A549 (cell line): ENCODE results near the gene OTUB2. TPM values are rescaled to one million over a fixed set of nuclear protein-coding genes. Genes with fewer than 3 reads are reported as not detected.

Source experiments
- ATAC-seq, 2 experiments: fragments of 200-7000 bp in 1 of 2; fragments of >200 bp in 1 of 2; cut with Nextera tagmentation in 1 of 2; cut with Tn5 transposase in 1 of 2; 3 replicates each; pipeline versions ENCODE4 v1.8.0 to v1.9.1; 2018 to 2020; ENCODE audit warnings: mild to moderate bottlenecking in 1 of 2, moderate library complexity in 1 of 2
- CTCF ChIA-PET: fragments of 300-600 bp; sonication (Branson Sonifier 250); formaldehyde crosslinking; extraction: SDS; loops from one replicate; lab custom pipeline; 2021; ENCODE audit warnings: antibody characterized with exemption, inconsistent platforms; lab: Yijun Ruan, JAX
- POLR2A ChIA-PET: fragments of 350-600 bp; formaldehyde crosslinking; extraction: SDS; loops from one replicate; lab custom pipeline; 2021; ENCODE audit warnings: antibody characterized with exemption, inconsistent platforms; lab: Yijun Ruan, JAX
- DNase-seq, 2 experiments: peaks; one replicate each; pipeline versions ENCODE4 v3.0.0 to v3.0.0-alpha.2; 2011 to 2016; ENCODE audit warnings: low read depth in 1 of 2, low spot score in 1 of 2
- FAIRE-seq: peaks from 2 replicates; lab custom pipeline; 2011; peaks lifted over from hg19 to GRCh38; lab: Jason Lieb, UNC
- H3K27ac ChIP-seq, 2 experiments: fragments of >200 bp; sonication (Bioruptor Twin); formaldehyde crosslinking; 3 replicates each; pipeline ENCODE4 v1.5.1; 2016 to 2017
- H3K4me1 ChIP-seq: fragments of >200 bp; sonication (Bioruptor Twin); formaldehyde crosslinking; 3 replicates; pipeline ENCODE4 v1.6.1; 2016
- H3K4me2 ChIP-seq: fragments of >200 bp; sonication (Bioruptor Twin); formaldehyde crosslinking; 3 replicates; pipeline ENCODE4 v1.6.1; 2016
- H3K4me3 ChIP-seq: fragments of >200 bp; sonication (Bioruptor Twin); formaldehyde crosslinking; 3 replicates; pipeline ENCODE4 v1.5.1; 2016
- H3K9me3 ChIP-seq: fragments of >200 bp; sonication (Bioruptor Twin); formaldehyde crosslinking; 3 replicates; pipeline ENCODE4 v1.6.1; 2016
- CHD2 ChIP-seq: fragments of 150-350 bp; IDR thresholded peaks from 2 replicates; pipeline ENCODE4 v1.6.1; 2014; ENCODE audit warnings: low read length; ENCODE audit not compliant: partially characterized antibody
- CHD4 ChIP-seq: fragments of 200-600 bp; sonication (generic); IDR thresholded peaks from 2 replicates; pipeline ENCODE4 v1.6.1; 2016; ENCODE audit warnings: antibody characterized with exemption, mild to moderate bottlenecking, borderline replicate concordance
- CTCF ChIP-seq: fragments of >200 bp; sonication (Bioruptor Twin); formaldehyde crosslinking; IDR thresholded peaks from 3 replicates; pipeline ENCODE4 v1.5.1; 2016
- EHF ChIP-seq: fragments of 250-450 bp; sonication (Bioruptor Pico); IDR thresholded peaks from 2 replicates; pipeline ENCODE4 v1.5.0; 2020; ENCODE audit warnings: mild to moderate bottlenecking
- ELK1 ChIP-seq: fragments of 150-350 bp; IDR thresholded peaks from 2 replicates; pipeline ENCODE4 v1.6.1; 2014; ENCODE audit warnings: low read depth, mild to moderate bottlenecking, low read length
- GATA3 ChIP-seq: IDR thresholded peaks from 2 replicates; pipeline ENCODE4 v1.6.1; 2012; ENCODE audit warnings: borderline replicate concordance
- HES2 ChIP-seq: fragments of >200 bp; sonication (Bioruptor Twin); formaldehyde crosslinking; IDR thresholded peaks from 2 replicates; pipeline ENCODE4 v1.6.1; 2016
- HEYL ChIP-seq: fragments of 250-450 bp; sonication (Bioruptor Pico); IDR thresholded peaks from 2 replicates; pipeline ENCODE4 v1.8.0; 2021; ENCODE audit warnings: mild to moderate bottlenecking, moderate library complexity
- HMGXB4 ChIP-seq: fragments of 250-450 bp; sonication (Bioruptor Pico); IDR thresholded peaks from 2 replicates; pipeline ENCODE4 v1.5.0; 2021; ENCODE audit warnings: mild to moderate bottlenecking, moderate library complexity, borderline replicate concordance
- HOXA7 ChIP-seq: fragments of 250-450 bp; sonication (Bioruptor Pico); IDR thresholded peaks from 2 replicates; pipeline ENCODE4 v1.5.0; 2020; ENCODE audit warnings: mild to moderate bottlenecking, moderate library complexity
- JUN ChIP-seq, 2 experiments: fragments of >200 bp; sonication (Bioruptor Twin); formaldehyde crosslinking; IDR thresholded peaks; 2 replicates in 1 of 2; 3 replicates in 1 of 2; pipeline ENCODE4 v1.6.1; 2016 to 2017
- KDM1A ChIP-seq: fragments of 200-600 bp; sonication (generic); IDR thresholded peaks from 2 replicates; pipeline ENCODE4 v1.6.1; 2016; ENCODE audit warnings: low read depth, mild to moderate bottlenecking
- MAFK ChIP-seq: fragments of 450-650 bp; IDR thresholded peaks from 2 replicates; pipeline ENCODE4 v1.6.1; 2014; ENCODE audit not compliant: partially characterized antibody
- MYC ChIP-seq: IDR thresholded peaks from 2 replicates; pipeline ENCODE4 v1.6.1; 2012; ENCODE audit warnings: mild to moderate bottlenecking, inconsistent platforms, low read length, improper control_type of control experiment, borderline replicate concordance
- NPAS2 ChIP-seq: fragments of 250-450 bp; sonication (Bioruptor Pico); IDR thresholded peaks from 2 replicates; pipeline ENCODE4 v1.8.0; 2022; ENCODE audit warnings: mild to moderate bottlenecking, moderate library complexity, borderline replicate concordance
- PBX3 ChIP-seq: IDR thresholded peaks from 2 replicates; pipeline ENCODE4 v1.6.1; 2012
- POLR2AphosphoS2 ChIP-seq: conservative IDR thresholded peaks from 2 replicates; pipeline ENCODE4 v1.6.1; 2012; ENCODE audit warnings: low read length, improper control_type of control experiment, inconsistent platforms
- RAD21 ChIP-seq, 2 experiments: fragments of >200 bp in 1 of 2; sonication (Bioruptor Twin) in 1 of 2; formaldehyde crosslinking in 1 of 2; IDR thresholded peaks in 1 of 2; conservative IDR thresholded peaks in 1 of 2; 2 replicates in 1 of 2; 3 replicates in 1 of 2; pipeline ENCODE4 v1.6.1; 2012 to 2018; ENCODE audit warnings: inconsistent platforms in 1 of 2
- RARB ChIP-seq: fragments of 250-450 bp; sonication (Bioruptor Pico); IDR thresholded peaks from 2 replicates; pipeline ENCODE4 v1.8.0; 2021; ENCODE audit warnings: mild to moderate bottlenecking, moderate library complexity
- SMC3 ChIP-seq: fragments of >200 bp; sonication (Bioruptor Twin); formaldehyde crosslinking; IDR thresholded peaks from 3 replicates; pipeline ENCODE4 v1.6.1; 2018; ENCODE audit warnings: inconsistent platforms
- TP53 ChIP-seq: fragments of 250-450 bp; sonication (Bioruptor Pico); IDR thresholded peaks from 2 replicates; pipeline ENCODE4 v1.5.0; 2021; ENCODE audit warnings: mild to moderate bottlenecking, moderate library complexity
- ZNF302 ChIP-seq: fragments of 250-450 bp; sonication (Bioruptor Pico); IDR thresholded peaks from 2 replicates; pipeline ENCODE4 v1.9.0; 2021; ENCODE audit warnings: inconsistent platforms, mild to moderate bottlenecking, moderate library complexity
- WGBS: methylation state at CpG from one replicate; pipeline ENCODE4 v1.1.6; 2017; ENCODE audit errors: missing lambda C conversion rate; 5-methylcytosine and 5-hydroxymethylcytosine counted together
- polyA plus RNA-seq, 4 experiments: library from polyadenylated mRNA; depleted of rRNA in 3 of 4; stranded (reverse); fragments of >200 nt; fragmentation: RNase III in 1 of 4; extraction: RNeasy Plus Mini Kit Qiagen cat#74134 plus additional on column Dnase treatment in 1 of 4; gene quantifications; 2 replicates in 3 of 4; 3 replicates in 1 of 4; pipeline ENCODE4 v1.2.3, GENCODE V29; 2011 to 2017

The OTUB2 gene
- polyA plus RNA-seq, 2 of the 4 experiments (the other 2 are of a cell fraction) = 1.2 to 2.5 TPM

- no peak for TF ChIP-seq KDM1A
- no peak for TF ChIP-seq CHD4
- no peak for TF ChIP-seq MAFK
Observed at GRCh38 chr14:94045563-94046345, 19.6 kb downstream of the OTUB2 start (continued).

GRCh38 chr14:94046696-94047250, 20.6 kb downstream of the OTUB2 start:
- no peak for ATAC-seq
- FAIRE-seq = no peak

GRCh38 chr14:94047581-94047980, 21.4 kb downstream of the OTUB2 start:
- H3K4me3 ChIP-seq = no peak overlapping the region
- H3K9me3 ChIP-seq = no peaks in the 10 kb centered on the region
- no peak overlapping the region for H3K4me2 ChIP-seq
- FAIRE-seq = no peak
- H3K27ac ChIP-seq = no peak overlapping the region
- no peak for ATAC-seq
- no peak for DNase-seq
- ChIA-PET POLR2A (no interaction called here), CTCF (interaction anchor here (2.3 to 10.9 kb wide), 3 partner anchors 11 to 108 kb away, joined by 6 to 82 read pairs (median 14); no protein-coding TSS in a partner anchor)
- WGBS = 87% methylated on average over 2 of the region's 3 CpGs
- no peaks in the 10 kb centered on the region for H3K4me1 ChIP-seq
- no peak for TF ChIP-seq ELK1
- TF ChIP-seq JUN (IDR thresholded peaks at IDR 0.05) = no peak
- TF ChIP-seq MYC = no peak
- TF ChIP-seq RARB (CRISPR knock-in tag) = no peak
- TF ChIP-seq EHF (CRISPR knock-in tag) = no peak
- no peak for TF ChIP-seq HMGXB4 (CRISPR knock-in tag)
- no peak for TF ChIP-seq GATA3
- no peak for TF ChIP-seq CTCF
- TF ChIP-seq NPAS2 (CRISPR knock-in tag) = no peak
- no peak for TF ChIP-seq CHD2
- no peak for TF ChIP-seq HES2
- no peak for TF ChIP-seq SMC3
- TF ChIP-seq ZNF302 (CRISPR knock-in tag) = no peak
- no peak for TF ChIP-seq RAD21 (conservative IDR thresholded peaks at IDR 0.05 in 1 of 2, IDR thresholded peaks at IDR 0.05 in 1 of 2)
- TF ChIP-seq HOXA7 = no peak
- no peak for TF ChIP-seq HEYL

More at GRCh38 chr14:94046696-94047250, 20.6 kb downstream of the OTUB2 start:
- no peak overlapping the region for H3K27ac ChIP-seq
- ChIA-PET CTCF (interaction anchor here (1.3 to 10.9 kb wide), 4 partner anchors 10 to 107 kb away, joined by 5 to 82 read pairs (median 12); no protein-coding TSS in a partner anchor), POLR2A (no interaction called here)
- no peak overlapping the region for H3K4me3 ChIP-seq
- H3K9me3 ChIP-seq = no peaks in the 10 kb centered on the region
- H3K4me2 ChIP-seq = no peak overlapping the region
- TF ChIP-seq NPAS2 (CRISPR knock-in tag) (no peak), PBX3 (no peak), TP53 (CRISPR knock-in tag) (no peak), ELK1 (no peak), POLR2AphosphoS2 (no peak)
- no peaks in the 10 kb centered on the region for H3K4me1 ChIP-seq
- WGBS = 90% methylated on average over 6 of the region's 7 CpGs
- DNase-seq = no peak
